Peyer's patch (tissue), 4 donors: ENCODE data around the gene MAP2K4. TPM values are rescaled to one million over a fixed set of nuclear protein-coding genes. Genes with fewer than 3 reads are reported as not detected.
"Not testable (repeated sequence)": the region's sequence is repeated elsewhere in the genome, so short reads cannot be mapped to it uniquely, and the experiment has no call there.

Experiments used
- DNase-seq, 3 donors: peaks; one replicate each; pipeline ENCODE4 v3.0.0-alpha.2; 2017 to 2019
- H3K27ac ChIP-seq, 4 donors: fragments of 200-600 bp; sonication (generic); one replicate each; pipeline ENCODE4 v1.5.1; 2016 to 2019
- H3K27me3 ChIP-seq, 2 donors: fragments of 200-600 bp; sonication (generic); one replicate each; pipeline ENCODE4 v1.5.1; 2019
- H3K36me3 ChIP-seq, 3 donors: fragments of 200-600 bp; sonication (generic); one replicate each; pipeline ENCODE4 v1.5.1; 2016 to 2019
- H3K4me1 ChIP-seq, 4 donors: fragments of 200-600 bp; sonication (generic); one replicate each; pipeline ENCODE4 v1.5.1; 2016 to 2019
- H3K4me3 ChIP-seq, 4 donors: fragments of 200-600 bp; sonication (generic); 1 replicate in 3 of 4; 2 replicates in 1 of 4; pipeline ENCODE4 v1.5.1; 2016 to 2019; ENCODE audit warnings: mild to moderate bottlenecking in 1 of 4
- H3K9me3 ChIP-seq, 4 donors: fragments of 200-600 bp; sonication (generic); one replicate each; pipeline ENCODE4 v1.5.1; 2016 to 2019; ENCODE audit warnings: mild to moderate bottlenecking in 1 of 4
- CTCF ChIP-seq, 6 experiments: fragments of 450-650 bp in 4 of 6; fragments of 200-600 bp in 2 of 6; sonication (generic) in 1 of 6; IDR thresholded peaks; one replicate each; pipeline ENCODE4 v1.5.1; 2017 to 2019; ENCODE audit warnings: antibody characterized with exemption in 6 of 6, mild to moderate bottlenecking in 3 of 6, moderate library complexity in 1 of 6
- POLR2A ChIP-seq, 2 donors: fragments of 450-650 bp; IDR thresholded peaks; one replicate each; pipeline ENCODE4 v1.5.1; 2017; ENCODE audit warnings: antibody characterized with exemption in 2 of 2, mild to moderate bottlenecking in 2 of 2, moderate library complexity in 2 of 2
- total RNA-seq, 4 donors: library from RNA; depleted of rRNA; stranded (reverse); fragments of >200 nt; gene quantifications; one replicate each; pipeline ENCODE4 v1.1.0, GENCODE V29; 2016

MAP2K4 gene
- total RNA-seq, 4 donors from 2014 or later = 17.7 to 34.7 (median 27.7) TPM

- no peak for DNase-seq
- Histone ChIP-seq H3K36me3 (peaks cover 0 to 37% (median 0%) of the 10 kb centered on the region in 3 donors), H3K27ac (no peak overlapping the region), H3K9me3 (no peaks in the 10 kb centered on the region), H3K4me1 (no peaks in the 10 kb centered on the region), H3K4me3 (no peak overlapping the region), H3K27me3 (no peaks in the 10 kb centered on the region)
- TF ChIP-seq POLR2A (IDR thresholded peaks at IDR 0.05) (no peak), CTCF (IDR thresholded peaks at IDR 0.05) (no peak)
These were observed 116.0 kb downstream of the MAP2K4 start for GRCh38 chr17:12136646-12137045.

- H3K9me3 ChIP-seq = no peaks in the 10 kb centered on the region
- peaks cover 0 to 42% (median 7%) of the 10 kb centered on the region in 3 donors for H3K36me3 ChIP-seq
- H3K27ac ChIP-seq = no peak overlapping the region
- H3K27me3 ChIP-seq = no peaks in the 10 kb centered on the region
- no peaks in the 10 kb centered on the region for H3K4me1 ChIP-seq
- TF ChIP-seq CTCF (IDR thresholded peaks at IDR 0.05) (no peak), POLR2A (IDR thresholded peaks at IDR 0.05) (no peak)
- H3K4me3 ChIP-seq = no peak overlapping the region
- DNase-seq = no peak
These were observed 117.2 kb downstream of the MAP2K4 start for GRCh38 chr17:12137859-12138258.

- no peaks in the 10 kb centered on the region for H3K9me3 ChIP-seq
- no peak for DNase-seq
These were observed 120.0 kb downstream of the MAP2K4 start for GRCh38 chr17:12140685-12141084.

GRCh38 chr17:12162187-12162586, 141.5 kb downstream of the MAP2K4 start:
- H3K27ac ChIP-seq, DNase-seq, H3K4me3 ChIP-seq, H3K4me1 ChIP-seq, H3K9me3 ChIP-seq, H3K27me3 ChIP-seq, H3K36me3 ChIP-seq: not testable (repeated sequence)

More at GRCh38 chr17:12140685-12141084, 120.0 kb downstream of the MAP2K4 start:
- Histone ChIP-seq H3K4me3 (no peak overlapping the region), H3K27me3 (no peaks in the 10 kb centered on the region), H3K27ac (no peak overlapping the region), H3K4me1 (no peaks in the 10 kb centered on the region), H3K36me3 (peaks cover 0 to 60% (median 7%) of the 10 kb centered on the region in 3 donors)
- TF ChIP-seq POLR2A (IDR thresholded peaks at IDR 0.05) (no peak), CTCF (IDR thresholded peaks at IDR 0.05) (no peak)

GRCh38 chr17:12164085-12164484, 143.4 kb downstream of the MAP2K4 start:
- Histone ChIP-seq H3K4me1 (no peaks in the 10 kb centered on the region), H3K27ac (no peak overlapping the region), H3K36me3 (no peaks in the 10 kb centered on the region), H3K4me3 (no peak overlapping the region), H3K27me3 (no peaks in the 10 kb centered on the region), H3K9me3 (no peaks in the 10 kb centered on the region)
- no peak for DNase-seq
- TF ChIP-seq CTCF (IDR thresholded peaks at IDR 0.05) (no peak), POLR2A (IDR thresholded peaks at IDR 0.05) (no peak)

GRCh38 chr17:12178644-12179330, 158.1 kb downstream of the MAP2K4 start:
- no peak overlapping the region for H3K4me3 ChIP-seq
- no peaks in the 10 kb centered on the region for H3K4me1 ChIP-seq
- no peak for DNase-seq
- TF ChIP-seq CTCF (IDR thresholded peaks at IDR 0.05) = no peak
- TF ChIP-seq POLR2A (IDR thresholded peaks at IDR 0.05) = no peak
- no peaks in the 10 kb centered on the region for H3K27me3 ChIP-seq
- no peaks in the 10 kb centered on the region for H3K9me3 ChIP-seq
- no peaks in the 10 kb centered on the region for H3K36me3 ChIP-seq
- no peak overlapping the region for H3K27ac ChIP-seq
